ENCODE results near the gene DCDC2B. TPM values are rescaled to one million over a fixed set of nuclear protein-coding genes. Genes with fewer than 3 reads are reported as not detected.

DCDC2B gene
- total RNA-seq, 2 donors from 2014 or later = not detected

DNA sequence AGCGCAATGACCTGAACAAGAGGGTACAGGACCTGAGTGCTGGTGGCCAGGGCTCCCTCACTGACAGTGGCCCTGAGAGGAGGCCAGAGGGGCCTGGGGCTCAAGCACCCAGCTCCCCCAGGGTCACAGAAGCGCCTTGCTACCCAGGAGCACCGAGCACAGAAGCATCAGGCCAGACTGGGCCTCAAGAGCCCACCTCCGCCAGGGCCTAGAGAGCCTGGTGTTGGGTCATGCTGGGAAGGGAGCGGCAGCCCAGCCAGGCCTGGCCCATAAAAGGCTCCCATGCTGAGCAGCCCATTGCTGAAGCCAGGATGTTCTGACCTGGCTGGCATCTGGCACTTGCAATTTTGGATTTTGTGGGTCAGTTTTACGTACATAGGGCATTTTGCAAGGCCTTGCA lies 13.9 kb upstream of the DCDC2B start:
- intact Hi-C loops (cut with DNase I) = no loop called here
- ATAC-seq (no peak), DNase-seq (no peak)

DNA sequence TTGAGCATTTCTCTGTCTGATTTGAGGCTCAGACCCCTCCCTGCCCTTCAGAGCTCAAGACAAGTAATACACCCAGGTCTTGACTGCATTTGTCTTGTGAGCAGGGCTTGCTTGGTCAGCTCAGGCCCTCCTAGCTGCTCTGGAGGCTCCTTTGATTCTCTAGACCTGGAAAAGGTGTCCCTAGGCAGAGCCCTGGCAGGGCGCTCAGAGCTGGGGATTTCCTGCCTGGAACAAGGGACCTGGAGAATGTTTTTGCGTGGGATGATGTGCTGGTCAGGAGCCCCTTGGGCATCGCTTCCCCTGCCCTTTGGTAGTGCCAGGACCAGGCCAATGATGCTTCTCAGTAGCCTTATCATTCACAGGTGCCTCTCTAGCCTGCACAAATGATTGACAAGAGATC lies 13.4 kb upstream of the DCDC2B start:
- ATAC-seq = no peak
- no peak for DNase-seq
- intact Hi-C loops (cut with DNase I) = no loop called here

DNA sequence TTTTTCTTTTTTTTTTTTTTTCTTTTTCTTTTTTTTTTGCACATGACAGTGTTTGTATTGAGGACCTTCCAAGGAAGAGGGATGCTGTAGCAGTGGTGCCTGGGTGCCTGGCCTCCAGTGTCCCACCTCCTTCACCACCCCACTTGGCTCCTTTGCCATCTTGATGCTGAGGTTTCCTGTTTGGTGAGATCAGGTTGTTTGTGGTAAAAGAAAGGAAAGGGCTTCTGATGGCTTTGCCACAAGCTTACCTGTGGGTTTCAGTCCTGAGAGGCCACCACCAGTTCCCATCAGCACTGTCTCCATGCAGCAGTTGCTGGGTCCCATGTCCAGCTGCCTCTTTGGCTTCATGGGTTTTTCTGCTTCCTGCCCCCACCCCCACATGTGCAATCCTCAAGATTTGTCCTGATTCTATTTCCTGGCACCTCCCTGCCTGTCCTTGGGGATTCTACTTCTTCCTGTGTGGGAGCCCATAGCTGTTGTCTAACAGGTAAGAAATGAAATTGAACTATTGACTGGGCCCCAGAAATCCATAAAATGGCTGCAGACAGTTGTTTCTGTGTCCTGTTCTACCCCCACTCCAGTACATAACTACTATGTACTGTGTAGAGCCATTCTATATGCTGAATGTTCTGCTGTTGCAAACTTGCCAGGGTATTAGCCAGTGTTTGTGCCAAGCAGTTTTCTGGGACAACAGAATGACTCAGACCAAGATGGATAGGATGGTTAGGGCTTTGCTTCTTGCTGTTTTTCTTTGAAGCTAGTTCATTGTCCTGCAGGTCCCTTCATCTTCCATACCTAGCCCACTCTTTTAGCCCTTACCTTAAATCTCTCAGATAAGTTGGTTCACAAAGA lies 12.7 kb upstream of the DCDC2B start:
- ATAC-seq = no peak
- intact Hi-C loops (cut with DNase I) = no loop called here
- DNase-seq = no peak

DNA sequence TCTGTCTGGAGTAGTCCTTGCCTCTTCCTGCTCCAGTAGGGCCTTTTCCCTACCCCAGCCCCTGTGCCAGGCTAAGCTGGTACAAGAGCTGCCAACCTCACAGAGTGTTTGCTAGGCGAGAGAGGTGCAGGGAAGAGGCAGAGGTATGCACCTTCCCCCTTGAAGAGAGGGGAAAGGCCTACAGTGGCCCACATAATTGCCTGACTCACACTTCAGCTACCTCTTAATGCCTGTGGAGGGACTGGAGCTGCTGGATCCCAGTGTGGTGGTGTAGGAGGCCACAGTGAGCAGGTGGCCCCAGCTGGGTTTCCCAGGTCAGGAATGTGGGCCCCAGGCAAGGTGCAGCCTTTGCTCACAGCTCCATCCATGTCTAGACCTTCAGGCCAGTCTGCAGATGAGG lies 11.8 kb upstream of the DCDC2B start:
- ATAC-seq = no peak
- no peak for DNase-seq
- intact Hi-C loops (cut with DNase I) = no loop called here

DNA sequence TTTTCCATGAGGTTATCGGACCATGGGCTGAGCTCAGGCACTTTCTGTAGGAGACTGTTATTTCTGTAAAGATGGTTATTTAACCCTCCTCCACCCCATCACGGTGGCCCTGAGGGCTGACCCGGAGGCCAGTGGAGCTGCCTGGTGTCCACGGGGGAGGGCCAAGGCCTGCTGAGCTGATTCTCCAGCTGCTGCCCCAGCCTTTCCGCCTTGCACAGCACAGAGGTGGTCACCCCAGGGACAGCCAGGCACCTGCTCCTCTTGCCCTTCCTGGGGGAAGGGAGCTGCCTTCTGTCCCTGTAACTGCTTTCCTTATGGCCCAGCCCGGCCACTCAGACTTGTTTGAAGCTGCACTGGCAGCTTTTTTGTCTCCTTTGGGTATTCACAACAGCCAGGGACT lies 11.1 kb upstream of the DCDC2B start:
- intact Hi-C loops (cut with DNase I) = no loop called here
- ATAC-seq = no peak
- no peak for DNase-seq

DNA sequence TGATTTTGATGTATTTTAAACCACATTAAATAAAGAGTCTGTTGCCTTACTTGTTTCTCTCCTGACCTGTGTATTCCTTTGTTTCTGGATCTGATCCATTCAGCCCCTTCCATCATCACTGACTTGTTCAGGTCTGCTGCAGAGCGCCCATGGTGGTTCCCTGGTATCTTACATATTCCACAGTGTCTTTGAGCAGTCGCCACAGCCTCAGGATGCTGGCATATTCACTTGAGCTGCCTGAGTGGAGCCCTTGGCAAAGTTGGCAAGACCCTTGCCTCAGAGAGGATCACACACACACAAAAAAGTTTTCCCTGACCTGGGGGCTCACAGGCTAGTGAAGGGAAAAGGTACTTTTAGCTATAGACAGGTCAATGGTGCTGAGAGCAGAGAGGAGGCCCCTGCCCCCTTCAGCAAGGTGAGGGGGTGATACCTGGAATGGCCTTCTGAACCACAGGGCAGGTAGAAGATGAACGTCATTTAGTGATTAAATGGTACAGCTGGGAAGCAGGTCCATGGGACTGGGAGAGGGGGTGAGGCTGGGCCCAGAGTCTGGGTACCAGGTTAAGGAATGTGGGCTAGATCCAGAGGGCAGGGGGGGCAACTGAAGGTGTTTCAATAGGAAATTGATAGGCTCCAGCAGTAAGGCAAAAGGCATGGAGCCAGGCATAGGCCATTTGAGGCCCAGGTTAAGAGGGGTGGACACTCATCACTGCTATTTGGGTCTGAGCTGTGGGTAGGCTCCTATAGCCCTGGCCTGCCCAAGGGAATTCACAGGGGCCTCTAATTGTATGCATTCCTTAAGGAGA lies 10.4 kb upstream of the DCDC2B start:
- ATAC-seq = no peak
- intact Hi-C loops (cut with DNase I) = no loop called here
- DNase-seq = no peak

DNA sequence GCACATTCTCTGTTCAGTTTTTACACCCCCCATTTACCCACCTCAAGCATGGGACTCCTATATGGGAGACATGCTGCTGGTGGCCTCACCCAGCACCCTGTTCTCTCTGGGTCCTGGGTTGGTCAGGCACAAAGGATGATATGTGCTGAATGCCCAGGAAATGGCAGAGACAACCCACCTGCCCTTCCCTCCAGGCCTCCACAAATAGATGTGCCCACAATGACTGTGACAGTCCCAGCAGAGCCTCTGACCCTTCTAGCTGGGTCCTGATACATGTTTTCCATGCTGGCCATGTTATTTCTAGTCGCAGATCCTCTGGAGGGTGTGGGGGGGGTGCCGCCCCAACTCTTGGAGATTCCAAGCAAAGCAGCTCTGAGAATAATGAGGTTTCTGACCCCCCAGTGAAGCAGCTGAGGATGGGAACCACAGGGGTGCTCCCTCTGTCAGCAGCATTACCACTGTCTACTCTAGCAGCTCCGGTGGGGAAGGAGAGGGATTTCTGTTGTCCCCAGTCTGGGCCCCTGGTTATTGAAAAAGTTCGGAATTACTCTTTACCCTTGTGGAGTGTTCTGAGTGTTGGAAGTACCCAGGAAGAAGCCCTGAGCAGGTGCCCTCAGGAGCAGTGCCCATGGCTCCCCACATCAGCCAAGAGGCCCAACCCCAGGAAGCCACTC lies 9.7 kb upstream of the DCDC2B start:
- DNase-seq = no peak

DNA sequence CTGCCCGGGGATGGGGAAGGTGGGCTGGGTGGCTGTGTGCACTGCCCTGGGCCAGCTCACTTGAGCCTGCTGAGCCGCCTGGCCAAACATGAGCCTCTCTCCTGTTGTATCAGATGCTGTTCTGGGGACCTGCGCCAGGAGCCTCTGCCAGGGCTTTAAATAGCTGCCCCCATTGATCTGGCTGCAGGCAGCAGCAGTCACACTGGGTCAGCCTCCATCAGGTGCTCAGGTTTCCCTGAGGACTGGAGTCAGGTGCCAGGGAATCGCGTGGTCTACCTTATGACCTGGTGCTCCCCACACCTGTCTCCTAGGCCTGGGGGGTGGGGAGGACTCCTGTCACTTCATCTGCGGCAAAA lies 9.2 kb upstream of the DCDC2B start:
- peak; percentile 63 for DNase-seq
- intact Hi-C loops (cut with DNase I) = no loop called here
- ATAC-seq = peak; percentile 41 to 48

More for the DNA sequence above, 9.7 kb upstream of the DCDC2B start:
- no peak for ATAC-seq
- intact Hi-C loops (cut with DNase I) = no loop called here

DNA sequence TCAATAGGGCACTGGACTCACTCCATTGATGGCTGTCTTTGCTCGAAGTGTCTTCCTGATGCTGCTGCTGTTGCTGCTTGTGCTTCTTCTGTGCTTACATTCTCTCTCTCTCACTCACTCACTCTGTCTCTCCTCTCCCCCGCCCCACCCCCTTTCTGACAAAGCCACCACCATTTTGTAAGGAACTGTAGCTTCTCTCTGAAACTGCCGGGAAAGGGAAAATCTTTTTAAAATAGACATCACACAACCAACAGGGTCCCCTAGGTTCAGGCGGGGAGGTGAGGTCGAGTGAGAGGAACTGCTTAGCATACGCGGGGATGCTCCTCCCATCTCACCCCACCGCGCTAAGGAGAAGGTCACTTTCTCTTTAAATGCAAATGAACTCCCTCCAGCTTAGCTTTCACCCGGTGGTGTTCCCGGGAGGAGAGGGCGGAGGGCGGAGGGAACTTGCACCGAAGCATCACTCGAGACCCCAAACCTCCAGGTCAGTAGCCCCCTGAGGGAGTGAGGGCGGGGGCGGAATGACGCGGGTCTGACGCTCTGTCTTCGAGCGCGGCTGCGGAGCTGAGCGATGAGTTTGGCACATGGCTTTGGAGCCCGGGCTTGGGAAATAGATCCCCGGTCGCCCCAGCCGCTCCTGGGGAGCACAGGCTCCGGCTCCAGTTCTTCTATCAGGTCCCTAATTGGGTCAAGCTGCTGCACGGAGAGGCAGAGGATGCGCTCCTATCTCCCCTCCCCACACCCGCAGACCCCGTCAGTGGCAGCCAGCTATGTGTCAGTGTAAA lies 8.5 kb upstream of the DCDC2B start, which contains the start of gene CCDC28B:
CCDC28B (plus strand) TSS at position 370 of the 785 bp plus-strand sequence. CDS start 1,341 bp downstream, outside the sequence.
- peak; percentile 61 to 62 for ATAC-seq

DNA sequence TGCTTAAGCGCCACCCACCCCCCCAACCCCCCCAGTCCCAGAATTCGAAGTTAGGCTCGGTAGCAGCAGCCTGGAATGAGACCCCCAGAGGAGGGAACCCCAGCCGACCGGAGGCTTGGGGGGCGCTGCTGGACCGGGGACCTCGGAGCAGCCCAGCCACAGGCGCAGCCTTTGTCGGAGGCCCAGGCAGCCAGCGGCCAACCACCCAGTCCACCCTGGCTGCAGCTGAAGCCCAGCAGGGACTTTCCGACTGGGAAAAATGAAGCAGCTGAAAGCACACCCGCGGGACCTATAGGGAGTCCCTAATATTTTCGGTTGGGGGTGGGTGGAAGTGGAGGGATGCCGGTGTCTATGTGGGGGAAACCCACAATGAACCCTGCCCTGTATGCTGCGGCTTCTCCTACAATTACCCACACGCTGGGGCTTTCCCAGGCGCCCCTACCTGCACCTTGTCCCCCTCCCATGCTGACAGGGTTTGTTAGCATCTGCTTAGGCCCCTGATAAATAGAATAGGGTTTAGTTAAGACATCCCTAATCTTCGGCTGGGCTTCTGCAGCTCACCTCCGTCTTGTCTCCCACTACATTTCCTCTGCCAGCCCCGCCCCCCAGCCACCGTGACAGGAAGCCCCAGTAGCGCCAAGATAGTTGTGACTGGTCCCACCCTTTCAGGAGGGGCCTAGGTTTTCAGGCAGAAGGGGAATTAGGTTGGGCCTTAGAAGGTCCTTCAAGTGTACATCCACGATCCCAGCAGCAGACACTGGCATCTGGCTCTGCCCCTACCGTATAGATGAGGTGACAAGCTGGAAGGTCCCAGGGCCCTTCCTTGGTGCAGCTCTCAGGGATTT lies 7.7 kb upstream of the DCDC2B start:
- intact Hi-C loops (cut with DNase I) = no loop called here
- ATAC-seq (peak; percentile 52 to 61), DNase-seq (peak; percentile 84)

More for the DNA sequence above, 8.5 kb upstream of the DCDC2B start, which contains the start of gene CCDC28B:
- intact Hi-C loops (cut with DNase I) = no loop called here
- peak; percentile 86 for DNase-seq

DNA sequence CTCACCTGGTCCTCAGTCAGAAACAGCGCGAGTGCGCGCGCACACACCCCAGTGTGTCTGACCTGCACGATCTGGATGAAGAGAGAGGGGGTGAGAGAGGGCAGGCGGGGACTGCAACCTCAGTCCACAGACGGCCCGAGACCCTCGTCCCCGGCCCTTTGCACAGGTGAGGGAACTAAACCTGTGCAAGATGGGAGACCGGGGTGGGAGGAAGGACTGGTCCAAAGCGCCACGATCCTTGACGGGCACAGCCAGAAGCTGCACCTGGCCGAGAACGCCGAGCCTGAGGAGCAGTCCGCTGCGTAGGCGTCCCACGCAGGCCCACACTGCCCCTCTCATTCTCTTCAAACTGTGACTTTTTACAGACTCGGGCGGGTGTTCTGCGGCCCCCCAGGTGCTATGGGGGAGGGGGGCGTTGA lies 3.9 kb upstream of the DCDC2B start:
- DNase-seq (no peak), ATAC-seq (no peak)
- intact Hi-C loops (cut with DNase I) = no loop called here

DNA sequence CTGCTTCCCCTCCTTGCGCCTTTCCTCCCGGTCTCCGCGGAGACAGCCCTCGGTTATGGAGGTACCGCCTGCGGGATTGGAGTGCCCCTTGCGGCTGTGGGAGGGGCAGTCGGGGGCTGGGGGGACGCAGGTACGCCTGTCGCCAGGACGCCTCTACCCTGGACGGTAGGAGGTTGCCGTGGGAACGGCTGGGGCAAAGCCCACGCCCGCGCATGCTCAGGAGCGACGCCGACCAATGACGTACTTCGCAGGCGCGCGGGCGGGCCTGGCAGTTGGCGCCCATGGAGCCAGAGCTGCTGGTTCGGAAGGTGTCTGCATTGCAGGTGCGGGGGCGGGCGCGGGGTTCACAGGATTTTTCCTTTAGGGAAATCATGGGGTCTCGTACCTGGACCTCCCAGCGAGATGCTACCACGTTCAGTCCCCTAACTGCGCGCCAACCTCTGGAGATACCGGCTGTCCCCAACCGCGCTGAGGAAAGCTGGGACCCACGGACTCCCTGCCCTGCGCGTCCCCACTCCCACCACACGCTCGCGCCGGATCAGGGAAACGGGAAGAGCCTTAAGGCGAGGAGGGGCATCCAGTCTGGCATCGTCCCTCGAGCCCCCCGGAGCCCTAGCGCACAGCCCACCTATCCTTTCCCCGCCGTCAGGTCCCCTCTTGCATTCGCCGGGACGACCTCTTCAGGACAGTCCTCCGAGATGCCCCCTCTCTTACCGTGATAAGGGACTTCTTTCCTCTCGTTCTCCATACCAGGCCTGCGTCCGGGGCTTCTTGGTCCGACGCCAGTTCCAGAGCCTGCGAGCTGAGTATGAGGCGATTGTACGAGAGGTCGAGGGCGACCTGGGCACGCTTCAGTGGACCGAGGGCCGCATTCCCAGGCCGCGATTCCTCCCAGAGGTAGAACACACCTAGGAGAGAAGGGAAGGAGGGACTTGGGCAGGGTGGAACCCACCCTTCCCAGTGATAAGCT lies 3.2 kb upstream of the DCDC2B start, which contains the start of gene IQCC:
IQCC (plus strand) TSS at position 271 of the 970 bp plus-strand sequence; CDS start at position 282, 11 bp downstream.
- DNase-seq = peak; percentile 89
- peak; percentile 76 to 82 for ATAC-seq
- intact Hi-C loops (cut with DNase I) = no loop called here

DNA sequence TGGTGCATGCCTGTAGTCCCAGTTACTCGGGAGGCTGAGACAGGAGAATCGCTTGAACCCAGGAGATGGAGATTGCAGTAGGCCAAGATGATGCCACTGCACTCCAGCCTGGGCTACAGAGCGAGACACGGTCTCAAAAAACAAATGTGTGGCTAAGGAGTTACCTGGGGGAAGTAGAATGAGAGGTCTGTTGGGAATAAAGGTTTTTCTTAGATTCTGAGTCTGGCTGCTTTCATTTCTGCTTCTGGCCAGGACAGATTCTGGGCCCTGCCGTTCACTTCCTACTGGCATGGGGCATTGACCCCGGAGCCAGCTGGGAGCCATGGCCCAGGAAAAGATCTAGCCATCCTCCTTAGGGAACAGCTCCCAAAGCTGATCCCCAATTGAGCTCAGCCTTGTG lies 420 bp upstream of the DCDC2B start:
- intact Hi-C loops (cut with DNase I) = no loop called here
- no peak for DNase-seq
- no peak for ATAC-seq

DNA sequence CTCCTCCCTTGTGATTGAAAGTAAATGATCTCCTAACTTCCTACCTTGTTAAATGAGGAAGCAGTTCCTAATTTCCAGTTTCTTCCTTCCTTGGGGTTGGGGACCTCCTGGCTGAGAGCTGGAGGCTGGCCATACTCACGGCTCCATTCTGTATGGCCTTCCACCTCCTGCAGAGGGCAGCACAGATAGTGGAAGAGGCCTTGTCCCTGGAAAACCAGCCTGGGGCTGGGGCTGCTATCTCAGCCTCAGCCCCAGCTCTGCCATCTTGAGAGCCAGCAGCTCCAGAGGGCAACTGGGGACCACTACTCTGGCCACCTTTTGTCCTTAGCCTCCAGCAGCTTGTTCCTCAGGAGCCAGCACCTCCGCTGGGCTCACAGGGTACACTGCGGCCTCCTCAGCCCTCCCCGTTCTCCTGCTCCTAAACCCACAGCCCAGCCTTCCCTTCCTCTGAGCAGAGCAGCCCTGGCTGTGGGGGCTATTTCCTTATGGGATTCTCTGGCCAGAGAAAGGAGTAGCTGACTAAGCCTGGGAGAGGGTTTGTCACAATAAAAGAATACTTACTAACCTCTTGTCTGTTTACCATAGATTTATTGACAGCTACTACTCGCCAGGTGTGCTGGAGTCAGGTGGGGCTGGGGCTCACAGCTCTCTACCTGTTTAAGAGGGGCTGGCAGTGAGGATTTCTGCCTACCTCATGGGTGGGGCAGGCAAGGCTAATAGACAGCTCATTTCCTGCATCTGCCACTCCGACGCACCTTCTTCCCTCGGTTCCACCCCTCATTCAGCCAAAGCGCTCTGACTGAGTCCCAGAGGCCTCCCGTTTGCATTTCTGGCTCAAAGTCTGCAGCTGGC lies 7.0 kb downstream of the DCDC2B start:
- peak; percentile 62 for DNase-seq
- intact Hi-C loops (cut with DNase I) = loop anchor here in 1 of 2 donors (5.0 kb wide), 1 partner anchor 101 kb away; no protein-coding TSS in a partner anchor
- ATAC-seq = peak; percentile 73 to 81

DNA sequence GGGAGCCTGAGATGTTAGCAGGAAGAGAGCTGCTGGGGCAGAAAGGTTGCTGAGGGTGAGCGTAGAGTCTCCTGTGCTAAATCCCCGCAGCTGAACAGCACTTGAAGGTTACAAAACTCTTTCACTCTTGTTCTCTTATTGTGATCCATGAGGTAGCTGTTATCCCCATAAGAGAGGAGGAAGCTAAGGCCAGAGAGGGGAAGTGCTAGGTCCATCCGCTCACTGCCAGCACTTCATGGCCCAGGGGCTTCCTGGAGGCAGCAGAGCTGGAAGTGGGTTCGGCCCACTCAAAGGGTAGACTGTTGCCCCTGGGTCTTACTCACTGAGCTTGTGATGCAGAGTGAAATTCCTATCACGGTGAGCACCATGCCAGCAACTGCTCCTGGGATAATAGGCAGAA lies 7.7 kb downstream of the DCDC2B start:
- intact Hi-C loops (cut with DNase I) = loop anchor here in 1 of 2 donors (5.0 kb wide), 1 partner anchor 101 kb away; no protein-coding TSS in a partner anchor
- DNase-seq (no peak), ATAC-seq (no peak)

DNA sequence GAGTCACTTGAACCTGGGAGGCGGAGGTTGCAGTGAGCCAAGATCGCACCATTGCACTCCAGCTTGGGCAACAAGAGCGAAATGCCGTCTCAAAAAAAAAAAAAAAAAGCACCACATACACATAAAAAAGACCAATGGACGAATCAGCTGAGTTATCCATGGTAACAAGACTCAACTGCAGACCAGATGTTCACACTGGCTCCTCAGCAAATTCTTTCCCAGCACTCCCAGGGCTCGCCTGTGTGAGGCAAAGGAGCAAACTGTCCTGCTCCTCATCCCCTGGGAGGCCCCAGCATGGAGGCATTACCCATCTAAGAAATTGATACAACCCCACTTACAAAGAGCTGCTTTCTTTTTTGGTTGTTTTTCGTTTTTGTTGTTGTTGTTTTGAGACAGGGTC lies 10.1 kb downstream of the DCDC2B start:
- intact Hi-C loops (cut with DNase I) = loop anchor here in 1 of 2 donors (5.0 kb wide), 1 partner anchor 98 kb away; no protein-coding TSS in a partner anchor
- ATAC-seq (no peak), DNase-seq (no peak)

Measured in left cardiac atrium (tissue), 4 donors.